ENCODE data around the gene HDAC7.

GRCh38 chr12:47841501-47841900 is 21.8 kb upstream of the HDAC7 start:
- TF ChIP-seq CTCF (IDR thresholded peaks at IDR 0.05; ENCODE audit: poor library complexity) (no peak), EZH2 (IDR thresholded peaks at IDR 0.05; ENCODE audit: borderline replicate concordance) (no peak), EZH2phosphoT487 (IDR thresholded peaks at IDR 0.05; ENCODE audit: low read depth, severe bottlenecking, unreplicated experiment) (no peak)

Data from hepatocyte (in vitro differentiated cells).